ENCODE measurements around the gene DEFB119. TPM values are rescaled to one million over a fixed set of nuclear protein-coding genes. Genes with fewer than 3 reads are reported as not detected.

The DEFB119 gene
- total RNA-seq, result not detected in 2 replicates

GRCh38 chr20:31390490-31390889, at the start of gene DEFB119:
Gene DEFB119, minus strand, starts transcription at chr20:31390590. Its CDS starts 107 bp downstream, at chr20:31390483.

GRCh38 chr20:31406115-31406514, 15.7 kb upstream of the DEFB119 start, which contains the start of gene DEFB121:
Gene DEFB121, minus strand, starts transcription at chr20:31406215. Its CDS starts 63 bp downstream, at chr20:31406152.

GRCh38 chr20:31368301-31368700, 22.1 kb downstream of the DEFB119 start, which contains the start of gene DEFB118:
Gene DEFB118, plus strand, starts transcription at chr20:31368601. Its CDS starts 50 bp downstream, at chr20:31368651.

Small RNA genes lying within 50 kb of the gene (small RNA-seq; reads per million reads assigned to genes)
- gene DEFB117 (not detected), gene RF00561 (not detected), gene RNA5SP480 (not detected)

Other genes with a start within 250 kb of the DEFB119 start
- not detected in 2 replicates for gene DEFB115, start 132.9 kb downstream of the DEFB119 start, total RNA-seq
- gene DEFB116, start 82.0 kb downstream of the DEFB119 start, total RNA-seq, result not detected in 2 replicates
- gene DEFB118, start 22.0 kb downstream of the DEFB119 start, total RNA-seq, result not detected in 2 replicates
- not detected in 2 replicates for gene DEFB121, start 15.6 kb upstream of the DEFB119 start, total RNA-seq
- not detected in 2 replicates for gene DEFB123, start 50.0 kb upstream of the DEFB119 start, total RNA-seq
- gene DEFB124, start 84.5 kb upstream of the DEFB119 start, total RNA-seq, result not detected in 2 replicates
- gene REM1, start 84.7 kb upstream of the DEFB119 start, total RNA-seq, result 0.16 and 0.36 TPM in 2 replicates
- 94.1 and 99.8 TPM in 2 replicates for gene HM13, start 123.9 kb upstream of the DEFB119 start, total RNA-seq
- gene ID1, start 214.7 kb upstream of the DEFB119 start, total RNA-seq, result 17.8 and 26.0 TPM in 2 replicates
- not detected in 2 replicates for gene COX4I2, start 247.3 kb upstream of the DEFB119 start, total RNA-seq